Amygdala (tissue), 56 donors: ENCODE data around the gene C1QTNF1.

Source experiments
- DNase-seq, 56 donors: peaks; one replicate each; lab custom pipeline; 2025; lab: John Stamatoyannopoulos, UW

The C1QTNF1 gene

DNA sequence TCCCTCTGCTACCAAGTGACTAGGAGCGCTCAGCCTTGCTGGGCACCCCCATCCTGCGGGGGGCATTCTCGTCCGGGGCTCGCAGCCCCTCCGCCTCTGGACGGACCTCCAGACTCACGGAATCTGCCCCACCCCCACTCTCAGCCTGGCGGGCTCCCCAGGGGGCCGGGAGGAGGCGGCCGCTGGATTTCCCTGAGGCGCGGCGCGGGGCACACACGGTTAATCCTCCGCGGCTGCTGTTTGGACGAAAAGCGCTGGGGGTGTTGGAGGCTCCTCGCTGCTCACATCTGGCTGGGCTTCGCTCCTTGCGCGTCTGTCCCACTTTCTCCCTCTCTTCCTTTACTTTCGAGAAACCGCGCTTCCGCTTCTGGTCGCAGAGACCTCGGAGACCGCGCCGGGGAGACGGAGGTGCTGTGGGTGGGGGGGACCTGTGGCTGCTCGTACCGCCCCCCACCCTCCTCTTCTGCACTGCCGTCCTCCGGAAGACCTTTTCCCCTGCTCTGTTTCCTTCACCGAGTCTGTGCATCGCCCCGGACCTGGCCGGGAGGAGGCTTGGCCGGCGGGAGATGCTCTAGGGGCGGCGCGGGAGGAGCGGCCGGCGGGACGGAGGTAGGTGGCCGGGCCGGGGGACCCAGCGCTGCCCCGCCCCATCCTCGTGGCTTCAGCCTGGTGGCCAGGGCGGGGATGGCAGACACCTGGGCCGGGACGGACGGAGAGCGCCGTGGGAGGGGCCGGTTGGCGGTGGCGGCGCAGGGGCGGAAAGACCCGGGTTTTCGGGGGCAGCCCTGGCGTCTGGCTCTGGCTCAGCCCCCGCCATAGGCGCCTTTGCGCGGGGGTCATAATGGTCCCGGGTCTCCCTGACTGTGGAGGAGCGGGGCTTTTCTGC, at the start of gene C1QTNF1:
Gene C1QTNF1, plus strand, starts transcription at position 284 of the 886 bp plus-strand sequence. CDS start 19,800 bp downstream, outside the sequence.
- peak in 1 of 56 donors; percentile 10 for DNase-seq

DNA sequence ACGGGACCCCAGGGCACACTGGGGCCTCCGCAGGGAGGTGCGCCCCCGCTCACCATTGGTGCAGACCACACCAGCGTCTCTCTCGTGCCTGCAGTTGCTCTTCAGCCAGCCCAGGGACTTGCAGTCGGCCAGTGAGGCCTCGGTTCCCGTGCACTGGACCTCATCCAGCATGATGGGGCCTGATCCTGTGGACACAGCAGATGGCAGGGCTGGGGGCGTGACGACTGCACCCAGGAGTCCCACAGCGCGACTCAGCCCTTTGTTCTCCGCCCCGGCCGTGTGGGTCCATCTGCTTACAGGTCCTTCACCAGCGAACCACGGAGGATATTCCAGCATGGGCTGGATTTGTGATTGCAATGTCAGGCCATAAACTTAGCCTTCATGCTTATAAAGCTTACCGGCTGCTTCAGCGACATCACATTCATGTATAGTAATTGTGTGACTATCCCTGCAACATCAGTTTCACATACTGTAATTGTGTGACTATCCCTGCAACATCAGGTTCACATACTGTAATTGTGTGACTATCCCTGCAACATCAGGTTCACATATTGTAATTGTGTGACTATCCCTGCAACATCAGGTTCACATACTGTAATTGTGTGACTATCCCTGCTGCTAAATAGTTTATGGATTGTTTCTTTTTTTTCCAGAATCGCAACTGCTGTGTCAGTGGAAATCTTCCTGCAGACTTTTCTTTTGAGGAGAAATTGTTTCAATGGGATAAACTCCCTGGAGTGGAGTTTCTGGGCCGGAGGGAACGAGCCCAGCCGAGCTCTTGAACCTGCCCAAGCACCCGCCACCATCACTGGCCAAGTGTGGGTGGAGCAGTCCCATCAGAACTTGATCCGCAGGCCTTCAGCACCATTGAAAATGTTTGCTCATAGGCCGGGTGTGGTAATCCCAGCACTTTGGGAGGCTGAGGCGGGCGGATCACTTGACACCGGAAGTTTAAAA, 49.1 kb upstream of the C1QTNF1 start:
- DNase-seq, result peak in 8 of 56 donors; percentile 12 to 48 (median 22)

- DNase-seq, result no peak
Measured at GRCh38 chr17:78976907-78977680, 46.9 kb upstream of the C1QTNF1 start.

DNA sequence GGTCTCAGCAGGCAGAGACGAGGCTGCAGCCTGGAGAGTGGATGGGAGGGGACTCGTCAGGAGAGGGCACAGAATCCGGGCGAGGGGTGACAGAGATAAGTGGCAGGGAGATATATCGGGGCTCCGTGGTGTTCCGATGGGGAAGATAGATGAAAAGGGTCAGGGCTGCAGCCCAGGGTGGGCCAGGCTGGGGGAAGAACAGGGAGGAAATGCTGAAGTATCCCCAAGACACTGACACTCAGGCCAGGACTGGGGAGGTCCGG, 46.4 kb upstream of the C1QTNF1 start:
- DNase-seq, result no peak

- DNase-seq, result no peak
Measured at GRCh38 chr17:78977997-78978973, 45.7 kb upstream of the C1QTNF1 start.

DNA sequence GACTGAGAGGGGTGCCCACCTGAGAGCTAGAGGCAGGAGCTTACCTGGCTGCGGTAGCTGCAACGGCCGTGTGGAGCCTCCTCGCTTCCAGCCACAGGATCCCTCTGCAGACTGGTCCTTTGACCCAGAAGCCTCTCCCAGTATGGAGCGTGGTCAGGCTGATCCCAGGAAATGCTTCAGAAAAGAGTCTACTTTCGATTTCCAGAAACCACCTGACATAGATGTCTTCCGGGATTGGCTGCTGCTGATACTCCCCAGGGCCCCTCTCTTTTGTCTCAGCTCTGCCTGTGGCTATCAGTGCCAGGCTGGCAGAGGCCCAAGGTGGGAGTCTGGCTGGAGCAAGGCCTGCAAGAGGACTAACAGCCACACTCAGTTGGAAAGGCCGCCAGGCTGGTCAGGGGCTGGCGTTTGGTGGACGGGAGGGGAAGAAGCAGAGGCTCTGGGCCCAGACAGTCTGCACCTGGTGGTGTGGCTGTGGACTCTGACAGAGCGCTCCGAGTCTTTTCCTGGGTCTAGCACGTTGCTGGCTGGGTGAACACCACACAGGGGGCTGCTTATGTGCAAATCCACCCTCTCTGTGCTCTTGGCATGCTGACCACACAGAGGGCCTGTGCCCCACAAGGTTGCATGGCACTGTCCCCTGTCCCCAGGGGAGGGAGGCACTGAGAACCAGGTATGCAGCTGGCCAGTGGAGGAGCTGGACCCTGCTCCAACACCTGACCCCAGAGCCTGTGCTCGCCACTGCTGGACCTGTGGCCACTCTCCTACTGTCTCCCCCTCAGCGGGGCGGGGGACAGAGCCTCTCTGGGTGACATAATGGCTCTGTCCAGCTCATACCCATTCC, 44.0 kb upstream of the C1QTNF1 start, which contains the start of gene LGALS3BP:
Gene LGALS3BP, minus strand, starts transcription at position 144 of the 844 bp plus-strand sequence. CDS start 2,732 bp downstream, outside the sequence.
- peak in 54 of 56 donors; percentile 21 to 98 (median 68) for DNase-seq

DNA sequence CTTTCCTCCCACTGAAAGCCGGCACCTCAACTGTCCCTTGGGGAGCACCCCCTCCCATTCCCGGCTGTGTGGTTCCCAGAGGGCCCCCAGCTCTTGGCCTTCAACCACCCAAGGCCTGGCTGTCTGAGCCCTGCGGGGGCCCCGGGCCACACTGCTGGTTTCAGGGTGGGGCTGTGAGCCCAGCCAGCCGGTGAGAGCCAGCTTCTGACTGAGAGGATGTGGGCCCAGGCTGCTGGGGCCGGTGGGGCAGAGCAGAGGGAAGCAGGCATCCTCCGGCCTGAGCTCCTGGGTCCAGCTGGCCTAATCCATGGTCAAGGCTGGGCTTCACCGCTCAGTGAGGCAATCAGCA, 43.4 kb upstream of the C1QTNF1 start:
- no peak for DNase-seq

DNA sequence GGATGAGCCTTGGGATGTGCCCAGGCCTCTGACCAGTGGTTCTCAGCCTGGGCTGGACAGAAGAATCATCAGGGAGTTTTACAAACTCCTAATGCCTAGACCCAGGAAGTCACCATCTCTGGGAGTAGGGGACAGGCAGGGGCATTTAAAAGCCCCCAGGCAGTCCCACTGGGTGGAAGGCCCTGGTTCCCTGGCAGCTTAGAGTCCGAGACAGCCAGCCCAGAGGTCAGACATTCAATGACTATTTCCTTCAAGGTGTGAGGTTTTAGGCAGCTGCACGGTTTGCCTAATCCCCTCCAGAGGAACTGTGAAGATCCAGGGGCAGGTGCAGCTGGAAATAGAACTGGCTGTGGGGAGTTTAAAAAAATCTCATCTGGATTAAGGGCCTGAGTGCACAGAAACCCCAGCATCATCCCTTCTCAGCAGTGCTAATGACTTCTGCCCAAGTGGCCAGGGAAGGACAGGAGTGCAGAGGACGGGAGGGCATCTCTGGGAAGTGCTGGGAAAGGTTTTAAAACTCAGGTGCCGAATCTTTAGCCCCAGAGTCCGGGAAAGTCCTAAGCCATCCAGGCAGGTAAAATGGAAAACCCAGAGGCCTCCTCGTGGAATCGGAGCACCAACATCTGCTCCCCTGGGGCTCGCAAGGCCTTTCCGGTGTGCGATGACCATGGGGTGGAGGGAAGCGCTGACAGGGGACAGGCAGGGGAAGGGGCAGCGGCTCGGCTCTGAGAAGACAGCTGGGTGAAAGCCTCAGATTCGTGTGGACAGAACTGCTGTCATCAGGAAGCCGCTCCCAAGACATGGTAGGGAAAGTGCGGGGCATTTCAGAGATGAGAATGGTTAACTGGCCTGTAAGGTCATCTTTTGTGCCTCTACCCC, 42.7 kb upstream of the C1QTNF1 start:
- no peak for DNase-seq

GRCh38 chr17:78985395-78985794, 38.6 kb upstream of the C1QTNF1 start:
- no peak for DNase-seq

GRCh38 chr17:78986048-78986648, 37.8 kb upstream of the C1QTNF1 start:
- DNase-seq, result peak in 4 of 56 donors; percentile 9 to 46 (median 26)

- DNase-seq, result peak in 1 of 56 donors; percentile 11
Measured at GRCh38 chr17:78986649-78987328, 37.2 kb upstream of the C1QTNF1 start.

DNA sequence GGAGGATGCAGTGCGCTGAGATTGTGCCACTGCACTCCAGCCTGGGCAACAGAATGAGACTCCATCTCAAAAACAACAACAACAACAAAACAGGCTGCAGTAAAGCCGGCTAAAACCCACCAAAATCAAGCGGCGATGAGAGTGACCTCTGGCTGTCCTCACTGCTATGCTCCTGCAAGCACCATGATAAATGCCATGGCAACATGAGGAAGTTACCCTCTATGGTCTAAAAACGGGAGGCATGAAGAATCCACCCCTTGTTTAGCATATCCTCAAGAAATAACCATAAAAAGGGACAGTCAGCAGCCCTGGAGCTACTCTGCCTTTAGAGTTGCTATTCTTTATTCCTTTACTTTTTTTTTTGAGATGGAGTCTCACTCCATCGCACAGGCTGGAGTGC, 35.8 kb upstream of the C1QTNF1 start:
- no peak for DNase-seq

- DNase-seq, result no peak
Measured at GRCh38 chr17:78990349-78991016, 33.5 kb upstream of the C1QTNF1 start.

GRCh38 chr17:78991017-78991738, 32.8 kb upstream of the C1QTNF1 start:
- no peak for DNase-seq

GRCh38 chr17:78991906-78992532, 31.9 kb upstream of the C1QTNF1 start:
- DNase-seq, result no peak
